Epithelial cell of proximal tubule (primary cell): ENCODE data around the gene ORM1. TPM values are rescaled to one million over a fixed set of nuclear protein-coding genes. Genes with fewer than 3 reads are reported as not detected.

ENCODE experiments used
- DNase-seq: peaks from one replicate; pipeline ENCODE4 v3.0.0-alpha.2; 2011; ENCODE audit warnings: low read depth
- H3K4me3 ChIP-seq: 2 replicates; pipeline ENCODE4 v1.5.1; 2011; ENCODE audit warnings: low read depth, mild to moderate bottlenecking, low read length
- total RNA-seq: library from RNA; depleted of rRNA; stranded (reverse); fragments of >200 nt; gene quantifications from 2 replicates; pipeline ENCODE4 v1.2.3, GENCODE V29; 2015
- TF ChIP-seq, protein P1 (sequence below): conservative IDR thresholded peaks from 2 replicates; pipeline ENCODE4 v1.5.1; 2012; ENCODE audit warnings: low read depth, mild to moderate bottlenecking, low read length

ORM1 gene
- total RNA-seq, 1 donor from 2014 or later, result not detected

- no peak for DNase-seq
- TF ChIP-seq, protein P1, sequence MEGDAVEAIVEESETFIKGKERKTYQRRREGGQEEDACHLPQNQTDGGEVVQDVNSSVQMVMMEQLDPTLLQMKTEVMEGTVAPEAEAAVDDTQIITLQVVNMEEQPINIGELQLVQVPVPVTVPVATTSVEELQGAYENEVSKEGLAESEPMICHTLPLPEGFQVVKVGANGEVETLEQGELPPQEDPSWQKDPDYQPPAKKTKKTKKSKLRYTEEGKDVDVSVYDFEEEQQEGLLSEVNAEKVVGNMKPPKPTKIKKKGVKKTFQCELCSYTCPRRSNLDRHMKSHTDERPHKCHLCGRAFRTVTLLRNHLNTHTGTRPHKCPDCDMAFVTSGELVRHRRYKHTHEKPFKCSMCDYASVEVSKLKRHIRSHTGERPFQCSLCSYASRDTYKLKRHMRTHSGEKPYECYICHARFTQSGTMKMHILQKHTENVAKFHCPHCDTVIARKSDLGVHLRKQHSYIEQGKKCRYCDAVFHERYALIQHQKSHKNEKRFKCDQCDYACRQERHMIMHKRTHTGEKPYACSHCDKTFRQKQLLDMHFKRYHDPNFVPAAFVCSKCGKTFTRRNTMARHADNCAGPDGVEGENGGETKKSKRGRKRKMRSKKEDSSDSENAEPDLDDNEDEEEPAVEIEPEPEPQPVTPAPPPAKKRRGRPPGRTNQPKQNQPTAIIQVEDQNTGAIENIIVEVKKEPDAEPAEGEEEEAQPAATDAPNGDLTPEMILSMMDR, result no peak
- no peak overlapping the region for H3K4me3 ChIP-seq
These were observed 15.3 kb downstream of the ORM1 start for GRCh38 chr9:114338187-114338586.

- TF ChIP-seq, protein P1, result peak; percentile 98
- DNase-seq, result no peak
- H3K4me3 ChIP-seq, result no peak overlapping the region
These were observed 16.4 kb downstream of the ORM1 start for GRCh38 chr9:114339130-114339908.

DNA sequence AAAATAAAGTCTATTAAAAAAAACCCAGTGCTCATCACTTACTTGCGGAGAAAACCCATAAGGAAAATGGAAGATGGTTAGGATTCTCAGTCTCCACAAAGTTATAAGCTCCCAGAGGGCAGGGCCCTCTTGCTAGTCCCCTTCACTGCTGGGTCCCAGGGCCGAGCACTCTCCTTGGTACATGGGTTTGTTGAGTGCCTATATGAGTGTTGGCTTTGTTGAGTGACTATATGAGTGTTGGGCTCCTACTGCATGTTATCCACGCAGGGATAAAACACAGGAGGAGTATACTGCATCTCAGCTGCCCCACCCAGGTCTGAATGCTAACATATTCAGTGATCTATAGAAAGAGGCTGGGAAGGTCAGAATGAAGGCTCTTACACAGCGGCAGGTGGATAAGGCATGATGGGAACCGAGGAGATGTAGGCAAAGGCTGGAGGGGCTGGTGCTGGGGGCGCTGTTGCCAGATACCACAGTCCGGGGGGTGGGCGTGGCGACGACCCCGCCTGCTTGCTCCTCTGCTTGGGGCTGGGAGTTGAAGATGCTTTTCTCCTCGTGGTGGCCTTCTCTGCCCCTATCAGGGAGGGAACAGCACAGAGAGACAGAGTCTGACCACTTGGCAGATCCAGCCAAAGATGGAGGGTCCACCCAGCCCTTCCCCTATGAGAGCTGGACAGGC, 18.4 kb downstream of the ORM1 start:
- H3K4me3 ChIP-seq, result no peak overlapping the region
- TF ChIP-seq, protein P1, result no peak
- no peak for DNase-seq

DNA sequence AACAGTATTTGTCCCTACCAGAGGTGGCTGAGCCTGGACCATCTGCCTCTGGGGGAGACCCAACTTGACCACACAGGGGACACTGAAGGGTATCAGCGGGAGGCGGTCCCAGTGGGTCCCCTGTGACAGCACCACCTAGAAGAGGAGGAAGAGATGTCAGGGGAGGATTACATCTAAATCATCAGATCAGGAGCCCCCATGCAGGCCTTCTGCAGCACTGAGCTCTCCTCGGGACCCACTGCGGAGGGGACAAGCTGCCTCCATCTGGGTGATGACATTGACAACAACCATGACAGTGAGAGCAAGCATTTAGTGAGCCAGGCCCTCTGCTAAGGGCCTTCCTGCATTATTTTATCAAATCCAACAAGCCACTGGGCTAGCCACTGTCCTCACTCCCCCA, 19.1 kb downstream of the ORM1 start:
- no peak for DNase-seq
- no peak overlapping the region for H3K4me3 ChIP-seq
- TF ChIP-seq, protein P1, result no peak

GRCh38 chr9:114342755-114343440, 20.0 kb downstream of the ORM1 start:
- DNase-seq, result no peak
- no peak overlapping the region for H3K4me3 ChIP-seq
- TF ChIP-seq, protein P1, result no peak

GRCh38 chr9:114343471-114344187, 20.7 kb downstream of the ORM1 start:
- TF ChIP-seq, protein P1, result no peak
- no peak overlapping the region for H3K4me3 ChIP-seq
- DNase-seq, result no peak
